PC-9 (cell line): ENCODE data around the gene NF2. TPM values are rescaled to one million over a fixed set of nuclear protein-coding genes. Genes with fewer than 3 reads are reported as not detected.

Source experiments
- BruUV-seq: library from RNA; stranded (reverse); fragments of 400-500 nt; replicated peaks from 2 replicates; lab custom pipeline; 2021; lab: Mats Ljungman, UMichigan
- CTCF ChIA-PET: fragments of 300-600 bp; sonication (Branson Sonifier 250); formaldehyde crosslinking; loops from one replicate; lab custom pipeline; 2022; ENCODE audit warnings: antibody characterized with exemption; lab: Charles Lee
- POLR2A ChIA-PET: fragments of 300-600 bp; sonication (Branson Sonifier 250); formaldehyde crosslinking; loops from one replicate; lab custom pipeline; 2022; ENCODE audit warnings: antibody characterized with exemption; ENCODE audit not compliant: unreplicated experiment; lab: Charles Lee
- DNase-seq, 2 experiments: peaks; one replicate each; pipeline versions ENCODE4 v3.0.0 to v3.0.0-alpha.2; 2015 to 2022; ENCODE audit warnings: mixed read lengths in 1 of 2
- H2AFZ ChIP-seq: fragments of 200-600 bp; sonication (generic); 2 replicates; pipeline ENCODE4 v1.8.1; 2017; ENCODE audit warnings: antibody characterized with exemption
- H3F3A ChIP-seq: fragments of 200-600 bp; sonication (generic); 2 replicates; pipeline ENCODE4 v1.8.1; 2017; ENCODE audit warnings: antibody characterized with exemption, mild to moderate bottlenecking, low read depth; ENCODE audit not compliant: insufficient read depth
- H3K27ac ChIP-seq: fragments of 200-600 bp; sonication (generic); 2 replicates; pipeline ENCODE4 v1.6.1; 2016; ENCODE audit warnings: mixed run types
- H3K27me3 ChIP-seq: fragments of 200-600 bp; sonication (generic); 2 replicates; pipeline ENCODE4 v1.6.1; 2016; ENCODE audit warnings: low read depth, mixed run types; ENCODE audit not compliant: insufficient read depth
- H3K36me3 ChIP-seq: fragments of 200-600 bp; sonication (generic); 2 replicates; pipeline ENCODE4 v1.6.1; 2016; ENCODE audit warnings: low read depth, mixed run types
- H3K4me1 ChIP-seq: fragments of 200-600 bp; sonication (generic); replicated peaks from 2 replicates; pipeline ENCODE4 v1.6.1; 2016; ENCODE audit warnings: mixed run types; ENCODE audit not compliant: insufficient read depth
- H3K4me2 ChIP-seq: fragments of 200-600 bp; sonication (generic); 2 replicates; pipeline ENCODE4 v1.6.1; 2017; ENCODE audit warnings: mixed run types
- H3K4me3 ChIP-seq: fragments of 200-600 bp; sonication (generic); 2 replicates; pipeline ENCODE4 v1.6.1; 2016; ENCODE audit warnings: mixed run types
- H3K79me2 ChIP-seq: fragments of 200-600 bp; sonication (generic); 2 replicates; pipeline ENCODE4 v1.6.1; 2017; ENCODE audit warnings: low read depth, mixed run types
- H3K9me2 ChIP-seq: fragments of 200-600 bp; sonication (generic); 2 replicates; pipeline ENCODE4 v1.8.1; 2017; ENCODE audit warnings: mild to moderate bottlenecking; ENCODE audit not compliant: insufficient read depth
- H3K9me3 ChIP-seq: fragments of 200-600 bp; sonication (generic); 2 replicates; pipeline ENCODE4 v1.8.1; 2016; ENCODE audit warnings: low read depth; ENCODE audit not compliant: insufficient read depth
- H4K20me1 ChIP-seq: fragments of 200-600 bp; sonication (generic); 2 replicates; pipeline ENCODE4 v1.8.1; 2017; ENCODE audit not compliant: insufficient read depth
- EZH2 ChIP-seq: fragments of 200-600 bp; sonication (generic); IDR thresholded peaks from 2 replicates; pipeline ENCODE4 v1.8.0; 2017; ENCODE audit warnings: antibody characterized with exemption, low read depth
- intact Hi-C: fragments of 100-400 bp; cut with micrococcal nuclease; formaldehyde crosslinking; loops from one replicate; pipeline ENCODE4 v1.10.0; 2022; ENCODE audit not compliant: unreplicated experiment
- total RNA-seq: library from RNA; stranded (reverse); gene quantifications from 2 replicates; pipeline ENCODE4 v1.2.3, GENCODE V29; 2021
- TF ChIP-seq, protein P1 (sequence below): fragments of 200-600 bp; sonication (generic); conservative IDR thresholded peaks from 2 replicates; pipeline ENCODE4 v1.6.1; 2017; ENCODE audit warnings: mixed run types, antibody characterized with exemption, mild to moderate bottlenecking, moderate library complexity

The NF2 gene
- total RNA-seq, 1 experiment from 2014 or later = 73.2 TPM

DNA sequence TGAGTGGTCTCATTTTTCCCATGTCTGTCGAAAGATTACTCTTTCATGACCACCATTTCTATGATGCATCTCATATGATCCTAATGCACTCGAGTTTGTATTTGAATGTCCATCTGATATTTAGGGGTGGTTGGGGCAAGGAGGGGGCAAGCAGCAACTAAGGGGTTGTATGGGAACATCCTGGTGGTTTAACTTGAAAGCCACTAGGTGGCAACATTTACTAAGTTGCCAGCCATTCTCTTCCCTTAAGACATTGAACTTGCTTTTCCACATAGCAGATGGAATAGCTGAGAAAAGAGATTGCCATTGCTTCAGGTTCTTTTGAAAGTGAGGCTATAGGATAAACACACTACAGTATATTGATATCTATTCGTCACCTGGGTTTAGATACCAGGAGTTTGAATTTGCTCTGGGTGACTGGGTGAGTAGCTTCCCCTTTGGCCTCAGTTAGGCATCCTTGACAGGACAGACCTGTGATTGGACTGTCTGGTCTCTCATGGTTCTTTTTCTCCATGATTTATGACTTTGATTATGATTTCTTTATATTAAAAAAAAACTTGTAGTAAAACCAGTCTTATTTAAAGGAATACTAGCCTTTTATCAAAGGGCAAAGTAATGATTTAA is 32.4 kb downstream of the NF2 start:
- Histone ChIP-seq H3K27me3 (no peaks in the 10 kb centered on the region), H3F3A (peaks cover 16% of the 10 kb centered on the region; the same call in 1 of the 2 replicates), H3K4me3 (no peak overlapping the region), H3K9me2 (no peaks in the 10 kb centered on the region), H3K4me1 (0 out of 2 replicates have a peak, but pooled peaks cover 4% of the 10 kb centered on the region), H3K4me2 (no peak overlapping the region), H3K36me3 (peaks cover 8% of the 10 kb centered on the region), H2AFZ (no peak overlapping the region), H3K27ac (no peak overlapping the region), H4K20me1 (0 out of 2 replicates have a peak, but pooled peaks cover 3% of the 10 kb centered on the region), H3K79me2 (peaks cover 53% of the 10 kb centered on the region), H3K9me3 (no peaks in the 10 kb centered on the region)
- CTCF ChIA-PET = interaction anchor here (0.5 to 0.8 kb wide), 6 partner anchors 9 to 559 kb away, joined by 3 to 6 read pairs (median 4); no protein-coding TSS in a partner anchor
- intact Hi-C loops = loop anchor here (1.0 to 5.0 kb wide), 3 partner anchors 239 to 453 kb away; no protein-coding TSS in a partner anchor
- no peak for TF ChIP-seq EZH2
- TF ChIP-seq, protein P1, sequence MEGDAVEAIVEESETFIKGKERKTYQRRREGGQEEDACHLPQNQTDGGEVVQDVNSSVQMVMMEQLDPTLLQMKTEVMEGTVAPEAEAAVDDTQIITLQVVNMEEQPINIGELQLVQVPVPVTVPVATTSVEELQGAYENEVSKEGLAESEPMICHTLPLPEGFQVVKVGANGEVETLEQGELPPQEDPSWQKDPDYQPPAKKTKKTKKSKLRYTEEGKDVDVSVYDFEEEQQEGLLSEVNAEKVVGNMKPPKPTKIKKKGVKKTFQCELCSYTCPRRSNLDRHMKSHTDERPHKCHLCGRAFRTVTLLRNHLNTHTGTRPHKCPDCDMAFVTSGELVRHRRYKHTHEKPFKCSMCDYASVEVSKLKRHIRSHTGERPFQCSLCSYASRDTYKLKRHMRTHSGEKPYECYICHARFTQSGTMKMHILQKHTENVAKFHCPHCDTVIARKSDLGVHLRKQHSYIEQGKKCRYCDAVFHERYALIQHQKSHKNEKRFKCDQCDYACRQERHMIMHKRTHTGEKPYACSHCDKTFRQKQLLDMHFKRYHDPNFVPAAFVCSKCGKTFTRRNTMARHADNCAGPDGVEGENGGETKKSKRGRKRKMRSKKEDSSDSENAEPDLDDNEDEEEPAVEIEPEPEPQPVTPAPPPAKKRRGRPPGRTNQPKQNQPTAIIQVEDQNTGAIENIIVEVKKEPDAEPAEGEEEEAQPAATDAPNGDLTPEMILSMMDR = peak; percentile 83
- BruUV-seq = no TSS peak
- peak in 1 of 2 experiments; percentile 71 for DNase-seq
- POLR2A ChIA-PET = no interaction called here

DNA sequence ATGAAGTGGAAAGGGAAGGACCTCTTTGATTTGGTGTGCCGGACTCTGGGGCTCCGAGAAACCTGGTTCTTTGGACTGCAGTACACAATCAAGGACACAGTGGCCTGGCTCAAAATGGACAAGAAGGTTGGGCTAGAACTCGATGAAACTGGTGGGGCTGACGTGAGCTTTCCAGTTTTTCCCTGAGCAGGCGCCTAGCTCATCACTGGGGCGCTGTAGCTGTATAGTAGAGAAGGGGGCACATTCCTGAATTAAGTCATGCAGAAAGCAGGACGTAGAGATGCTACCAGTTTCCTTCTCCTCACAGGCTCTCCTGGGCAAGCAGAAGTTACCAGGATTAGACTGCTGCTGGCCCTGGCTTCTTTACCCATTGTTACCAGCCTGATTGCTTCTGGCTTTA is 33.3 kb downstream of the NF2 start:
- intact Hi-C loops = loop anchor here (5.0 kb wide), 2 partner anchors 239 to 371 kb away; no protein-coding TSS in a partner anchor

GRCh38 chr22:29637181-29637580 is 33.7 kb downstream of the NF2 start:
- CTCF ChIA-PET = interaction anchor here (0.6 kb wide), 1 partner anchor 644 kb away, joined by 4 read pairs; no protein-coding TSS in a partner anchor
- H3K9me3 ChIP-seq = no peaks in the 10 kb centered on the region
- H3K4me1 ChIP-seq = 0 out of 2 replicates have a peak, but pooled peaks cover 4% of the 10 kb centered on the region
- no peak overlapping the region for H3K4me2 ChIP-seq
- peaks cover 8% of the 10 kb centered on the region for H3K36me3 ChIP-seq
- BruUV-seq = no TSS peak
- DNase-seq = no peak
- TF ChIP-seq EZH2 = no peak
- TF ChIP-seq, protein P1 = no peak
- intact Hi-C loops = loop anchor here (5.0 kb wide), 2 partner anchors 240 to 370 kb away; no protein-coding TSS in a partner anchor
- H4K20me1 ChIP-seq = 0 out of 2 replicates have a peak, but pooled peaks cover 3% of the 10 kb centered on the region
- no peaks in the 10 kb centered on the region for H3K9me2 ChIP-seq
- H2AFZ ChIP-seq = no peak overlapping the region
- no peak overlapping the region for H3K27ac ChIP-seq
- H3K27me3 ChIP-seq = no peaks in the 10 kb centered on the region
- peaks cover 40% of the 10 kb centered on the region for H3K79me2 ChIP-seq
- POLR2A ChIA-PET = no interaction called here
- H3F3A ChIP-seq = peaks cover 16% of the 10 kb centered on the region; the same call in 1 of the 2 replicates
- no peak overlapping the region for H3K4me3 ChIP-seq

More for the DNA sequence above, 33.3 kb downstream of the NF2 start:
- BruUV-seq = no TSS peak
- H3K9me3 ChIP-seq = no peaks in the 10 kb centered on the region
- no peak overlapping the region for H3K27ac ChIP-seq
- no peak overlapping the region for H3K4me3 ChIP-seq
- H3F3A ChIP-seq = peaks cover 16% of the 10 kb centered on the region; the same call in 1 of the 2 replicates
- H3K4me1 ChIP-seq = 0 out of 2 replicates have a peak, but pooled peaks cover 4% of the 10 kb centered on the region
- H3K4me2 ChIP-seq = no peak overlapping the region
- no peak for DNase-seq
- ChIA-PET POLR2A (no interaction called here), CTCF (interaction anchor here (0.7 kb wide), 1 partner anchor 366 kb away, joined by 3 read pairs; no protein-coding TSS in a partner anchor)
- no peaks in the 10 kb centered on the region for H3K9me2 ChIP-seq
- peaks cover 8% of the 10 kb centered on the region for H3K36me3 ChIP-seq
- 0 out of 2 replicates have a peak, but pooled peaks cover 3% of the 10 kb centered on the region for H4K20me1 ChIP-seq
- TF ChIP-seq, protein P1 = no peak
- TF ChIP-seq EZH2 = no peak
- peaks cover 44% of the 10 kb centered on the region for H3K79me2 ChIP-seq
- no peaks in the 10 kb centered on the region for H3K27me3 ChIP-seq
- H2AFZ ChIP-seq = no peak overlapping the region
